Endometrium (tissue), 2 donors: Measurements from ENCODE around the gene SCUBE1.

Experiments used
- FAIRE-seq: peaks from 2 replicates; lab custom pipeline; 2012; peaks lifted over from hg19 to GRCh38; lab: Jason Lieb, UNC
- donor health status: control.
- donor health status: control.

SCUBE1 gene

DNA sequence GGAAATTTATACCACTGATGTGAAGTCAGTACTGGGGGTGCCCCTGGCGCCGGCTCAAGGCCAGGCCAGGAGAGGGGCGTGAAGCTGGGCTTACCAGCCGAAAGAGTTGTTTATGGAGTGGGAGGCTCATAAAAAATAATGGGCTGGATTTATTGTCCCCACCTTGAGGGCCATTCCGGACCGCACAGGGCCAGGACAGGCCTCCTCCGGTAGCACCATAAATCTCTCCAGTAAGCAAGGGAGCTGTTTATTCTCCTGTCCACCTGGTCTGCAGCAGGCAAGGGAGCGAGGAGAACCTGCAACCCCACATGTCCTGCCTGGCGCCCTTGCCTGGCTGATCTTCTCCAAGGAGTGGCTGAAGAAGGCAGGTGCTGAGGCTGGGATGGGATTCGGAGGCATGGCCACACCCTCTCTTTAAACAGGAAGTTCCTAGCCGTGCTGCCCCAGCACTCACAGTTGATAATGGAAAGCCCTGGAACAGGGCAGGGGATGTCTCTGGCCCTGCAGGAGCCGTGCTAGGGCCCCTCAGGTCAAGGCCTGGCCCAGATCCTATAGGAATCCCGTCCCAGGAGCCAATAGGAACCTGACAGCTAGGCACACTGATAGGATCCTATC is 65.1 kb downstream of the SCUBE1 start:
- FAIRE-seq, result no peak

DNA sequence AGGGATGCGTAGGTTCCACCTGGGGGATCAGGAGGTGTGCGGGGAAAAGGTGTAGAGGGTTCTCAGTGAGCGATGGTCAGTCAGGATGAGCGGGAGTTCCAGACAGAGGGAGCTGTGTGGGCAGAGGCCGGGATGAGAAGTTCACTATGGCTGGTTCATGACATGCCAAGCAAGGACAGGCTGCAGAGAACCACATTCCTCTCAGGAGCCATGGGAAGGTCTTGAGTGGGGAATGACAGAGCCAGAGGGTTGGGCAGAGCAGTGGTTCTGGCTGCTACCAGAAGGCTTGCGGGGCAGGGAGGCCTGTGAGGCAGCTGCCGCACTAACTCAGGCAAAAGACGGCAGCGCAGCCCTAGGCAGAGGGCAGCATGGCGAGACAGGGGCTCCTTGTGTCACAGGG is 66.1 kb downstream of the SCUBE1 start:
- no peak for FAIRE-seq

DNA sequence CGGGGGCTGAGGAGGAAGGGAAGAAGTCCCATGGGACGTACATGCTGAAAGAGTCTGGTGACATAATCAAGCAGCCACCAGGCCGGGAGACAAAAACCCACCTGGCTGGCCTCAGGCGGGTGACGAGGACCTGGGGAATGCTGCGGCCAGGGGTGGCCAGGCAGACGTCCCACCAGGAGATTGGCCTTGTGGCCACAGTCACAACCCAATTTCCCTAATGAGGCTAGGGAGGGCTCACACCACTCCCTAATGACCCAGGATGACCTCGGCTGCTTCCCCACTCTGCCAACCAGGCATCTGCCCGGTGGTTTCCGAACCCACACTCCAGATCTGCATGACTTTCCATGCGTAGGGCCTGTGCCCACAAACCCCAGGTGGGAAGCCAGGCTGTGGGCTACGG is 66.9 kb downstream of the SCUBE1 start:
- no peak for FAIRE-seq

DNA sequence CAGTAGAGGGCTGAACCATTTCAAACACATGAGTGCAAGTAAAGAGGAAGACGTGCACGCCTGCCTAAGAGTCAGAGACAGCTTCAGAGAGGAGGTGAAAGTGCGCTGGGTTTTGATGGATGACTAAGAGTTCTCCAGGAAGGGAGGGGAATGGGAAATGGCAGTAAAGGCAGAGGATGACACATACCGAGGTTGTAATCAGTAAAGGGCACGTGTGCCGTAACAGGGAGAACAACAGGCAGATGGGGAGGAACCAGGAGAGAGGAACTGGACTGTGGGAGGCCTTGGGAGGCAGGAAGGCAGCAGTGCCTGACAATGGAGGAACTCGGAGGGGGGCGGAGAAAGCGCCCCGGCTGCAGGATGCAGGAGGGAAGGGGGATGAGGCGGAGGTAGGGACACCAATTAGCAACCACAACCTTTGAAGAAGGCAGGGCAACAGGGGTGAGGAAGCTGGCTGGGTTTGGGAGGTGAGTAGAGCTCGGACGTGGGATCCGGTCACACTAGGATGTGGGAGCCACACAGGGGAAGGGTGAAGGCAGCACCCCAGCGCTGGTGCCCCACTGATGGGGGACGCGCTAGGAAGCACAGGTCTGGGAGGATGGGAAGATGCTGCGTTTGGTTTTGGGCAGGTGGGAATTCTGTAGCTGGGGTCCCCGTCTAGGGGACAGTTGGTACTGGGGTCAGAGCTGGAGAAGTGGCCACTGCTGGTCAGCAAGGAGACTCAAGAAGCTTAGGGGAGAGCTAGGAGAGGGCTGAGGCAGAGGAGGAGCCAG is 67.4 kb downstream of the SCUBE1 start:
- no peak for FAIRE-seq

DNA sequence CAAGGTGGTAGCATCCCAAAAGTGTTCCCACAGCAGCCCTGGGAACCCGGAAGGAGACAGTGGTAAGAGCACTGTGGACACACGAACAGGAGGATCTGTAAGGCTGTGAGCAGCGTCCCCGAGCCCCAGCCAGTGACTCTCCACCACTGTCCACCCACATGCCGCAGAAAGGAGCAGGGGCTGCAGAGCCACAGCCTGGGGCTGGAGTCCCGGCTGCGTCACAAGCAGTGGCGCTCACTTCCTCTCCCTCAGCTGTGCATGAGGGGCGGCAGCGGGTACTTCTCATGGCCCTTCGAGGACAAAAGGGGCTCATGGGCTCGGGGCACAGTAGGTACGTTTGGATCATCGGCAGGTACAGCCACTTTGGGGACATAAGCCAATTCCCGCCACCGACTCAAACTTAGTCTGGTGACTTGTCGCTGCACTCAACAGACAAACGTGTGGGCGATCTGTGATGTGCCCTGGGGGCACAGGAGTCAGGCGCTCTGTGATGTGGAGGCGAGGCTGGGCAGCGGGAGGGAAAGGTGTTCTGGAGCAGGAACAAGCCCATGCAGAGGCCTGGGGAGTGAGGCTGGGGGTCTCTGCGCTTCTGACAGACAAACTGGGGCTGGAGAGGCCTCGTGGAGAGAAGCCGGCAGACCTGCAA is 68.5 kb downstream of the SCUBE1 start:
- no peak for FAIRE-seq

DNA sequence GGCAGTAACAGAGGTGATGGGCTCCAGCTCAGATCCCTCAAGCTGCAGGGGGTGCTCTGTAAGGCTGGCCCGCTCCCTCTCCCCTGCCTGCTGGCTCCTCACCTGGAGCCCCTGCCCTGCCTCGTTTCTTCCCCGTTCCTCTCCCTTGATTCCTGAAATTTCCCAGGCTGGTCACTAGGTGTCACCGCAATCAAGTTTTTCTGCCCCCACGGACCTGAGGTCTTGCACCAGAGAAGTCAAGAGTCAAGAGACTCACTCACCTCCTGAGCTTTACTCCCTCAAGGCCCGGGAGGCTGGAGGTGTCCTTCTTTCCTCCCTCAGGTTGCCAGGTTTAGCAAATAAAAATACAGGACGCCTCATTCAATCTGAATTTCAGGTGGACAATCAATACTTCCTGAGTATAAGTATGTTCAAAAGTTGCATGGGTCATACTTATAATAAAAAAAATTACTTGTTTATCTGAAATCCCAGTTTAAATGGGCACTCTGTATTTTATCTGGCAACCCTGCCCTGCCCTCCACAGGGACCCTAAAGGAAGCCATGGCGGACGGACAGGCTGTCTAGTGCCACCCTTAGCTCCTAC is 69.2 kb downstream of the SCUBE1 start:
- FAIRE-seq, result no peak

DNA sequence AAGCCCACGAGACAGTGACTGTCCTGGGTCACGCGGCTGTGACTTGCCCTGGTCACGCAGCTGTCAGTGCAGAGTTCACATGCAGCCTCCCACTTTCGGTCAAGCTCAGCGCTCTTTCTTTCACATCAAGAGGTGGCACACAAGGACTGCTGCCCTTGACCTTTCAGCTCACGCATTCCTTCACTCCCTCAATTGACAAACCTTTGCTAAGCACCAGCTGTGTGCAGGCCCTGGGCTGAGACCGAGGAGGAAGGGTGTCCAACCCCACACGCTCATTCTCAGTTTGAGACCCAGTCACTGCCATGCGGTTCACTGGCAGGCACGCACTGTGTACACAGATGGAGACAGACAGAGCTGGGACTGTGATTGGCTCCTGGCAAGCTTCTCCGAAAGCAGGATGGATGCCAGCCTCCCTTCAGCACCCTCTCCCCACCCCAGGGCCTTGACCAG is 70.3 kb downstream of the SCUBE1 start:
- no peak for FAIRE-seq

DNA sequence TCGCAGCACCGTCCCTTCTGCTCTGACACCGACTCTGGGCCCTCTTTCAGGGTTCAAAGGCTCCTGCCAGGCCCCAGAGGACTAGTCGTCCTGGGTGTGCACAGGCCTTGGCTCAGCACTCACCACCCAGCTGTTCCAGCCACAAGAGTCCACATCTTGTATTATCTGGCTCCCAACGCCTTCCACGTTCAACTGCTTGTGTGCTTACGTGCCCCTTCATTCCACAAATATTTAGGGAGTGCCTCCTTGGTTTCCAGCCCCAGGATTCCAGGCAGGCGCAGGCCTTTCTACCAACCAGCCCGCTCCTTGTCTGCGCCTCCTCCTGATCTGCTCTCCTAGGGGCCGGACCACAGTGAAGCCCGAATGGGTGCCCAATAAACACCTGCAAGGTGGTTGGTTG is 70.9 kb downstream of the SCUBE1 start:
- no peak for FAIRE-seq

DNA sequence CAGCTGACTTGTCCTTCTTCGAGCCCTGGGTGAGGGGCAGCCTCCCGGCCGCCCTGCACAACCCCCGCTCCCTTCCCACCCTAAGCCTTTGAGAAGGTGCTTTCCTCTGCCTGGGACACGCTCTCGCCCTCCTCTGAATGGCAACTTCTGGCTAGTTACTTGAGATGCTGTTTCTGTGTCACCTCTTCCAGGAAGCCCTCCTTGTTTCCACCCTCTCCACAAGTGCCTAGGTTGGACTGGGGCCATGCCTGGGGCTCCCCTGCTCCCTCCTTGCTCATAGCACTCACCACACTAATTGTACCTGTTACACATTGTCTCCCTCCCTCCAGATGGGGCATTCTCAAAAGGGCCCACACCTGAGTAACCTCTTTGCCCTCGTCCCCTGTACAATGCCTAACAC is 72.2 kb downstream of the SCUBE1 start:
- no peak for FAIRE-seq

DNA sequence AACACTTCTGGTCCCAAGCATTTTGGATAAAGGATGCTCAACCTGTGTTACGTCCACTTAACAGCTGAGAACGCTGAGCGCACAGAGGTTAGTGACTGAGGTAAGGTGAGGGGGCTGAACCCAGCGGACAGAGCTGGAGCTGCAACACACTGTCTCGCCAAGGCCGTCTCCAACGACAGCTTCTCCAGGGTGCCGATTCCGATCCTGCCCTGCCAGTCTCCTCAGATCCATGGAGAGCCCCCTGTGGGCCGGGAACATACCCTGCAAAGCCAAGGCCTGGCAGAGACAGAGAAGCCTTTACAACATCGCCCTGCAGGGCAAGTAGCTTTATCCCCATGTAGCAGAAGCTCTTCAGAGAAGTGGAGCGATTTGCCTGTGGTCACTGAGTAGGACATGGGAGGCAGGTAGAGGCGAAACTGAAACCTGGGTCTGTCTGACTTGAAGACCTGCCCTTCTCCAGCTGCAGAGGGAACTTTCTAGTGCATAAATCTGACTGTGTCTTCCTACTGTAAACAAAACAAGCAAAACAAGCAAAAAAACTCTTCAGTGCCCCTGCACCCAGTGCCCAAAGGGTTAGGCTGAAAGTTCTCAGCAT is 72.8 kb downstream of the SCUBE1 start:
- no peak for FAIRE-seq

DNA sequence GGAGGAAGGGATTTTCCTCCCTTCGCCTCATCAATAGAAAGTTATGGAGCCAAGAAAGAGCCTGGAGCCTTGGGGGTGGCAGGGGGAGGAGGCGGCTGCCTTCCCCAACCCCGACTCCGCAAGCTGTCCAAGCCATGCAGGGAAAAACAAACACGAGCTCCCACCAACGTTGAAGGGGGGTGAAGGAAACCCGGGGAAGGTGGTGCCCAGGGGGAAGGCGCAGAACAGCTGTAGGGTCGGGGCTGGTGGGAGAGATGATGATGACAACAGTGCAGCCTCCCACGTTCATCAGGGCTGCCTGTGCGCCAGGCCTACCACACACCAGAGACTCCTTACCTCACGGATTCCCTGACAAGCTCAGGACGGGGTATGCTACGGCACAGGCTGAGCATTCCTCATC is 73.5 kb downstream of the SCUBE1 start:
- FAIRE-seq, result no peak

DNA sequence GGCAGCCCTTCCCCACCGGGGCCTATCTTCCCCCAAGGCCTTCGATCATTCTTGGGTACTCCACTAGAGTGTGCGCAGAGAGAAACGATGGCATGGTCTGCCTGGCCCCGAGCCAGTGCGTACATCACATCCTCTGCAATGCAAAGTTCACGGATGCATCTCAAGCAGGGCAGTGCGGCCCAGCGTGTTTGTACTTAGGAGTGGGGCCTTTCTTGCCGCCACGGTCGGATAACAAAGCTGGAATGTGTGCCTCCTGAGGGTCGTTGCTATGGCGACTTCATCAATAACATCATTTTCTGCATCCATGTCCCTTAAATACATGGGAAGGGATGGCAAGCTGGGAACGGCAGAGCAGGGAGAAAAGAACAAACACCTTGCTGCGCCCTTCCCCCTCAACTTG is 73.9 kb downstream of the SCUBE1 start:
- no peak for FAIRE-seq

DNA sequence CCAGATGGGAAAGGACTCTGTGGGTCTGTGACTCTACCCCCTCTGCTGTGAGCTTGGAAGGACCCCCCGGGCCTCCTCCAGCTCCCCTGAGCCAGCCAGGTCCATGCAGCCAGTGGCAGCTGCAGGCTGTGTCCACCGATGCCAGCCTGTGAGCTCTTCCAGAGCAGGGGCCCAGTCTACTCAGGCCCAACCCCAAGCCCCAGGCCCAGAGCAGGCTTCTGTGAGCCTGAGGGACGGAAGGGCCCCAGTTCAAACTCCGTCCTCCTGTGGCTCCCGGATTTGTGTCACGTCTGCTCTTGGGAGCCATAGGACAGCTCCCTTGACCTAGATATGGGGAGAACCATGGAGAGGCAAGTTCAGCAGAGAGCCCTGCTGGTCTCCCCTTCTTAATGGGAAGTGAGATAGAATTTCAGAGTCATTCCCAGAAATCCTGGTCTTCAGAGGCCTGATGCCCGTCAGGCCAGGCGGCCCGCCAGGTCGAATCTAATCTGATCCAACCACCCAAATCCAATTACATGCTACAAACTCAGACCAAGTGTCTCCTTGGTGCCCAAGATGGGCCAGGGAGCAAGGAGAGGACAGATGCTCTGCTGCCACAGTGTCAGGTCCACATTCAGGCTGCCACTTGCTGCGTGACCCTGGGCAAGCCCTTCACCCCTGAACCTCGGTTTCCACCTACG is 75.1 kb downstream of the SCUBE1 start:
- FAIRE-seq, result no peak

DNA sequence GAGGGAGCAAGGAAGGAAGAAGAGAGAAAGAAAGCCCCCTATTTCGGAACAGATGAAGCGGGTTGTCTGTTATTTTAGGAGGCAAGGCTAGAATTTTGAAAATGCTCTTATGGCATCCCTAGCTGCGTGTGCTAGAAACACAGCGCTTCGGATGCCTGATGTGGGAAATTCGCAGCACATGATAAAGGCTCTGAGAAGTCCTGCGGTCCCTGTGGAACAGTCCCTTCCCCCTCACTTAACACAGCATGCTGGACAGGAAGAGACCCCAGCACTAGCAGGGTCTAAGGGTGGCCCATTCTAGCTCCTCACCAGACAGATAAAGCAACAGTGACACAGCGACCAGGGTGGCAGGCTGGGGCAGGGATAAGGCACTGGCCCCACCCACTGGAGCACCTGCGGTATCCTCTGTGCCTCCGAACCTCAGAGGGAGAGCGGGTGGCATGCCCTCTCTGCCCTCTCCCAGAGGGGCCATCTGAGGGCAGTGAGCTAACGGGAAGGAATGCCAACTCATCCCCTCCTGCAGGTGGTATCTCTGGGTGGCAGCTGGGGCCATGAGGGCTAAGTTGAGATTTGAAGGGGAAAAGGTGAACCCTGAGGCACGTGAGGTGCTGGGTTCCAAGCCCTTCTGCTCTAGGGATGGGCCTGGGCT is 75.7 kb downstream of the SCUBE1 start:
- FAIRE-seq, result no peak

DNA sequence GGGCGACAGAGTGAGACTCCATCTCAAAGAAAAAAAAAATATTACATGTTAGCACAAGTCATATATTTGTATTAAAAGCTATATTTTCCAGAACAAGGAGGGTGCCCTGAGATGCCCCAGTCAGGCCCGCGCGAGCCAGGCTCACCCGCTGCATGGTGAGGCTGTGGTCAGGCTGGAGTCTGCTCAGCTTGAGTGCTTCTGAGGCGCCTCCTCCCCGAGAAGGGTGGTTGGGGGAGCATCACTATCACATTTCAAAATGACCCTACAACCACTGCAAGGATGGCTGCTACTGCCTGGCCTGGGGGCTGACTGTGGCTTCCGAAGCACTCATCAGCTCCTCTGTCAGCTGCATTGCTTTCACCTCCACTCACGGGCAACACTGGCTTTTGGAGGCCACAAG is 77.1 kb downstream of the SCUBE1 start:
- no peak for FAIRE-seq

DNA sequence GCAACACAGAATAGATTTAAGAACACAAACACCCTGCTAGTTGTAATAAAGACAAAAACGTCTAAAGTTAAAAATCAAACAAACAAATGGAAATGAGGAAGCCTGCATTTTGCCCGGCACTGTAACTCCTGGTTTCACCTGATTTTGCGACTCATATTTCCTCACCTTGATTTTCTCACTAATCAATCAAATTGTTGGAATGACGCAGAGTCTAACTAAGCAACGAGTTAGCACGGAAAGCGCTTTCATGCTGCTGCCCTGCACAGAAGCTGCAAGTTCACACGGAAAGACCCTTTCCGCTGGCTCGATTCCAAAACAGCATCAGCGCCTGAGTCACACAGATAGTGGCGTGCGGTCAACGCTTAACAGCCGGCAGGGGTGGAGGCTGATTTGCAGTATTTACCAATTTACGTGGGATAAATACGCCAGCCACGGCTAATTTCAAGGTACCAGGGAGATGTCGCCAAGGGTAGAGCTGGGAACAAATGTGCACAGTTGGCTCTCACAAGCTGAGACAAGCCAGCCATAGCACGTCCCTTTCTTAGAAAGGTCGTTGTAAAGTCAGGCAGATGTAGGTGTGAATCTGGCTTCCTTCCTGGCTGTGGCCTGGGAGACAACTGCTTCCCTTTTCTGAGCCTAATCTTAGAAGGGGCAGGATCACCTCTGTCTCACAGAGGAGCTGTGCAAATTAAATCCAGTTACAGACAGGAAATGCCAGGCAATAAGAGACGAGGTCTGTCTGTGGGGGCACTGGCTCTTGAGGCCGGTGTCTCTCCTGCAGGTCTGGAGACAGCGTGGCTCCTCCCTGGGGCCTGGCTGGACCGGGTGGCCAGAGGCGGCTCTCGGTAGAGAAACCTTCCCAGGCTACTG is 79.3 kb downstream of the SCUBE1 start:
- FAIRE-seq, result no peak

DNA sequence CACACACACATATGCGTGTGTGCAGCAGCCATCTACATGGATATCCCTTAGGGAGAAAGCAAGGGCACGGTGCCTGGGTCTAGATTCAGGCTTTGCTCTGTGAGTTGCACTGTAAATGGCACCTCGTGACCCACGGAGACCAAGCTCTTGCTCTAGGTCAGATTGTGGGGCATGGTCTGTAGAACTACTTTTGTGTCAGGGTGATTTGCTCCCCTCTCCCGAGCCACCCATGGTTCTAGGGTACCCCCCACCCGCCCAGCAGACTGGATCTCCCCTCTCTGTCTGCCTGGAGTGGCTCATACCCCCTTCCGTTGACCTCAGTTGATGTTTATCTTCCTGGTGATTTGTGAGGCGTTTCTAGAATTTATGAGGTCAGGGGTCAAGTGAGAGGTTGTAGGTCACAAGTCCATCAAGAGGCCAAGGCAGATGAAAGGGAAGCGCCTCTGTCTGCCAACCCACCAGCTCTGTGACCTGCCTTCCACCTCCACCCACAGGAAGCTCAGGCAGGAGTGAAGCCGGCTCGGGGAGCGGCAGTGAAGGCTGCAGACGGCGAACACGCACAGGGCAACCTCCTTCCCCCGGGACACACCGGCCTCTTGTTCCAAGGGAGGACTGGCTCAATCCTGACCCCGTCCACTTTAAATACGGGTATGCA is 80.1 kb downstream of the SCUBE1 start:
- no peak for FAIRE-seq

DNA sequence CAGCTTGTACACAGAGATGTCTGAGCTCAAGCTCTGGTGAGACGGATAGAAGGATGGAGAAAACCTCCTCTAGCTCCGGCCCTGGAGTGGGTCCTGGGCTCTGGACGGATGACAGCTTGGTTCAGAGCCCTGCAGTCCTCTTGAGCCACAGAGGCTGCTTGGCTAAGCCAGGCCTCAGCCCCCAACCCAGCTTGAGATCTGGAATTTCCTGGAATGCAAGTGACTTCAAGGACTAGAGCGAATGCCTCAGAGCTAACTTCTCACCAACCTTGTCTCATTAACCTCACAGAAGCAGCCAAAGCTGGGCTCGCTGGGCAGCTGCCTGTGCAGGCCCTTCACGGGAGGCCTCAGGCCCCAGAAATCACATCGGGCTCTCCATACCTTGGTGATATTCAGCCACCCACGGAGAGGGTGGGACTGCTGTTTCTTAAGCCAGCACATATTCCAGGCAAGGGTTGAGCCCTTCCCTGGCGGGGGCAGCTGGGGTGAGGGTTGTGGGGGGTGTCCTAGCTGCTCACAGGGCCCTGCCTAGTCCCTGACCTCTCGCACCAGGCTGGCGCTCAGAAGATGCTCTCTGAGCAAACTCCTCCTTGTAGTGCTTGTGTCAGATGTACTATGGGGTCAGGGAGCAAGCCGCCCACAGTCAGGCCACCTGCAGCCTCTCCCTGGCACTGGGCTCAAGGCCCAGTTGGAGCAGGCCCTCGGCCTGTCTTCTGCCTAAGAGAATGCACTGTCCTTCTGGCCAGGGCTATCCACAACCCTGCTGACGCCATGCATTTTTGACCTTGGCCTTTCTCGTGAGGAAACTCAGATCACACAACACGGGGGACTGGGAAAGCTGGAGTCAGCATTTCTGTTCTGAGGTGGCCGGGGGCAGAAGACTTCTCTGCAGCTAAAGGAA is 82.6 kb downstream of the SCUBE1 start:
- FAIRE-seq, result no peak

DNA sequence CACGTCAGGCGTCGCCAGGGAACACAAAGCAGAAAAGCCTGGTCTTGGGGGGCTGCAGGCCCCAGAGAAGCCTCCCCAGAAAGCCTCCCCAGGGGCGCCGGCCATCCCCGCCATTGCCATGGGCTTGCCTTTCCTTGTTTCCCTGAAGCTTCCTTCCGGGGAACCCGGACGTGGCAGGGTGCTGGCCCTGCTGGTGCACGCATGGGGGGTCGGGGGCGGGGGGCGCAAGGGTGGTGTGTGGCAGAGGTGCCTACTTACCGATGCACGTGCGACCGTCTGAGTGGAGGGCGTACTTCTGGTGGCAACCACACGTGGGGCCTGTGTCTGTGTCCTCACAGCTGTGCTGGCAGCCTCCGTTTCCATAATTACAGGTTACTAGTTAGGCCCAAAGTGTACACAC is 85.2 kb downstream of the SCUBE1 start:
- no peak for FAIRE-seq
